Naive thymus-derived CD4-positive, alpha-beta T cell (primary cell): ENCODE data around the gene UPK3BL2. TPM values are rescaled to one million over a fixed set of nuclear protein-coding genes. Genes with fewer than 3 reads are reported as not detected.
A peak's percentile ranks its signal among the peaks of the same experiment; 100 is the strongest.
"Not testable (repeated sequence)": the region's sequence is repeated elsewhere in the genome, so short reads cannot be mapped to it uniquely, and the experiment has no call there.

ENCODE experiments used
- ATAC-seq: fragments of 150-1000 bp; cut with Tn5 transposase; 2 replicates; pipeline ENCODE4 v1.10.0; 2021; ENCODE audit warnings: mild to moderate bottlenecking, moderate library complexity
- CTCF ChIA-PET: fragments of 350-600 bp; sonication (Branson Sonifier 250); formaldehyde crosslinking; loops from one replicate; lab custom pipeline; 2021; ENCODE audit warnings: antibody characterized with exemption; lab: Charles Lee
- POLR2A ChIA-PET: fragments of 350-600 bp; sonication (Branson Sonifier 250); formaldehyde crosslinking; loops from one replicate; lab custom pipeline; 2021; ENCODE audit warnings: antibody characterized with exemption, inconsistent platforms; lab: Charles Lee
- DNase-seq, 9 donors: peaks; one replicate each; pipeline versions ENCODE4 v3.0.0 to v3.0.0-alpha.2; 2020 to 2022; ENCODE audit warnings: mixed read lengths in 1 of 9
- H3K27ac ChIP-seq: one replicate; pipeline ENCODE4 v1.7.0; 2013; ENCODE audit warnings: mild to moderate bottlenecking, low read depth, low read length, moderate library complexity
- H3K27me3 ChIP-seq, 2 donors: one replicate each; pipeline ENCODE4 v1.7.0; 2013; ENCODE audit warnings: low read length in 2 of 2, mild to moderate bottlenecking in 2 of 2, moderate library complexity in 2 of 2; ENCODE audit not compliant: control insufficient read depth in 2 of 2, insufficient read depth in 2 of 2
- H3K36me3 ChIP-seq, 3 experiments: 1 replicate in 2 of 3; 2 replicates in 1 of 3; pipeline ENCODE4 v1.7.0; 2013; ENCODE audit warnings: low read length in 3 of 3, mild to moderate bottlenecking in 3 of 3, moderate library complexity in 1 of 3; ENCODE audit not compliant: insufficient read depth in 3 of 3, control insufficient read depth in 2 of 3
- H3K4me1 ChIP-seq, 2 donors: one replicate each; pipeline ENCODE4 v1.7.0; 2013; ENCODE audit warnings: low read length in 2 of 2, mild to moderate bottlenecking in 2 of 2, moderate library complexity in 1 of 2; ENCODE audit not compliant: control insufficient read depth in 2 of 2, insufficient read depth in 2 of 2
- H3K4me3 ChIP-seq: 2 replicates; pipeline ENCODE4 v1.7.0; 2013; ENCODE audit warnings: mild to moderate bottlenecking, low read length
- H3K9me3 ChIP-seq, 3 experiments: 1 replicate in 2 of 3; 2 replicates in 1 of 3; pipeline ENCODE4 v1.7.0; 2013; ENCODE audit warnings: low read length in 3 of 3; ENCODE audit not compliant: control insufficient read depth in 2 of 3
- H3K27ac Mint-ChIP-seq, 9 donors: one replicate each; pipeline ENCODE4 v1.8.0; 2020 to 2022; ENCODE audit warnings: mixed read lengths in 9 of 9, mild to moderate bottlenecking in 8 of 9, moderate library complexity in 5 of 9, inconsistent platforms in 2 of 9
- H3K27me3 Mint-ChIP-seq, 5 donors: one replicate each; pipeline ENCODE4 v1.8.0; 2021 to 2022; ENCODE audit warnings: mixed read lengths in 5 of 5, mild to moderate bottlenecking in 1 of 5
- H3K36me3 Mint-ChIP-seq, 5 donors: one replicate each; pipeline ENCODE4 v1.8.0; 2020 to 2022; ENCODE audit warnings: mixed read lengths in 5 of 5, mild to moderate bottlenecking in 3 of 5, inconsistent platforms in 1 of 5
- H3K4me1 Mint-ChIP-seq, 7 donors: one replicate each; pipeline ENCODE4 v1.8.0; 2020 to 2022; ENCODE audit warnings: mixed read lengths in 7 of 7, mild to moderate bottlenecking in 3 of 7, inconsistent platforms in 1 of 7
- H3K4me3 Mint-ChIP-seq, 10 donors: one replicate each; pipeline ENCODE4 v1.8.0; 2020 to 2022; ENCODE audit warnings: mild to moderate bottlenecking in 10 of 10, mixed read lengths in 10 of 10, moderate library complexity in 6 of 10, inconsistent platforms in 2 of 10
- H3K9me3 Mint-ChIP-seq, 11 donors: one replicate each; pipeline ENCODE4 v1.8.0; 2020 to 2022; ENCODE audit warnings: mixed read lengths in 11 of 11, mild to moderate bottlenecking in 4 of 11, inconsistent platforms in 1 of 11, moderate library complexity in 1 of 11
- intact Hi-C, 2 donors: fragments of 100-400 bp; cut with micrococcal nuclease; formaldehyde crosslinking; loops; one replicate each; pipeline ENCODE4 v1.15.1; 2023
- polyA plus RNA-seq, 2 donors: library from polyadenylated mRNA; unstranded; fragments of 300-500 nt; fragmentation: Illumina TruSeq; gene quantifications; one replicate each; pipeline ENCODE4 v1.2.3, GENCODE V29; 2021
- total RNA-seq, 6 experiments: library from RNA in 5 of 6; stranded (reverse) in 5 of 6; gene quantifications; 1 replicate in 5 of 6; 2 replicates in 1 of 6; pipeline ENCODE4 v1.2.3 and lab custom pipeline; 2021 to 2026

Gene UPK3BL2
- total and polyA plus RNA-seq, 7 experiments from 2014 or later, result 3.4 to 85.3 (median 61.3) TPM

GRCh38 chr7:102532127-102532526 lies 11.4 kb downstream of the UPK3BL2 start:
- intact Hi-C loops, H3K36me3 Mint-ChIP-seq, H3K27ac Mint-ChIP-seq, CTCF ChIA-PET, H3K4me3 ChIP-seq, POLR2A ChIA-PET, H3K4me1 ChIP-seq, H3K4me3 Mint-ChIP-seq, H3K27ac ChIP-seq, DNase-seq, H3K27me3 ChIP-seq, H3K9me3 ChIP-seq, H3K36me3 ChIP-seq, H3K27me3 Mint-ChIP-seq, H3K9me3 Mint-ChIP-seq, H3K4me1 Mint-ChIP-seq: not testable (repeated sequence)
- ATAC-seq, result peak; percentile 4

GRCh38 chr7:102531583-102531982 lies 11.9 kb downstream of the UPK3BL2 start:
- ATAC-seq, DNase-seq, CTCF ChIA-PET, H3K4me1 Mint-ChIP-seq, H3K27ac Mint-ChIP-seq, H3K4me3 Mint-ChIP-seq, H3K9me3 ChIP-seq, H3K27me3 Mint-ChIP-seq, H3K27me3 ChIP-seq, H3K4me3 ChIP-seq, H3K9me3 Mint-ChIP-seq, H3K36me3 ChIP-seq, POLR2A ChIA-PET, intact Hi-C loops, H3K4me1 ChIP-seq, H3K36me3 Mint-ChIP-seq, H3K27ac ChIP-seq: not testable (repeated sequence)

GRCh38 chr7:102527822-102528793 lies 15.4 kb downstream of the UPK3BL2 start:
- CTCF ChIA-PET, H3K4me1 Mint-ChIP-seq, POLR2A ChIA-PET, H3K36me3 Mint-ChIP-seq, H3K4me3 ChIP-seq, DNase-seq, H3K27me3 ChIP-seq, H3K27ac Mint-ChIP-seq, ATAC-seq, H3K9me3 ChIP-seq, H3K27me3 Mint-ChIP-seq, intact Hi-C loops, H3K4me1 ChIP-seq, H3K27ac ChIP-seq, H3K9me3 Mint-ChIP-seq, H3K36me3 ChIP-seq, H3K4me3 Mint-ChIP-seq: not testable (repeated sequence)

GRCh38 chr7:102527182-102527581 lies 16.3 kb downstream of the UPK3BL2 start:
- H3K9me3 Mint-ChIP-seq, H3K27me3 ChIP-seq, H3K36me3 Mint-ChIP-seq, H3K36me3 ChIP-seq, ATAC-seq, DNase-seq, H3K4me1 ChIP-seq, CTCF ChIA-PET, H3K27ac Mint-ChIP-seq, H3K4me3 Mint-ChIP-seq, H3K27me3 Mint-ChIP-seq, H3K27ac ChIP-seq, intact Hi-C loops, POLR2A ChIA-PET, H3K4me3 ChIP-seq, H3K9me3 ChIP-seq, H3K4me1 Mint-ChIP-seq: not testable (repeated sequence)

GRCh38 chr7:102524803-102525202 lies 18.7 kb downstream of the UPK3BL2 start:
- ATAC-seq, H3K4me1 Mint-ChIP-seq, H3K9me3 Mint-ChIP-seq: not testable (repeated sequence)

GRCh38 chr7:102520797-102521196 lies 22.7 kb downstream of the UPK3BL2 start:
- H3K4me1 Mint-ChIP-seq, POLR2A ChIA-PET, H3K9me3 Mint-ChIP-seq, H3K4me3 Mint-ChIP-seq, intact Hi-C loops, H3K4me1 ChIP-seq, CTCF ChIA-PET, H3K27ac ChIP-seq, H3K36me3 Mint-ChIP-seq, H3K27me3 Mint-ChIP-seq, H3K4me3 ChIP-seq, H3K9me3 ChIP-seq, DNase-seq, H3K27ac Mint-ChIP-seq, ATAC-seq, H3K27me3 ChIP-seq, H3K36me3 ChIP-seq: not testable (repeated sequence)

More at GRCh38 chr7:102524803-102525202, 18.7 kb downstream of the UPK3BL2 start:
- H3K27ac ChIP-seq, H3K27me3 ChIP-seq, H3K4me1 ChIP-seq, CTCF ChIA-PET, DNase-seq, H3K36me3 ChIP-seq, H3K4me3 Mint-ChIP-seq, H3K9me3 ChIP-seq, intact Hi-C loops, POLR2A ChIA-PET, H3K36me3 Mint-ChIP-seq, H3K4me3 ChIP-seq, H3K27ac Mint-ChIP-seq, H3K27me3 Mint-ChIP-seq: not testable (repeated sequence)

- H3K4me1 Mint-ChIP-seq, H3K9me3 Mint-ChIP-seq, H3K36me3 Mint-ChIP-seq, H3K9me3 ChIP-seq, POLR2A ChIA-PET, H3K27me3 Mint-ChIP-seq, H3K27ac ChIP-seq, H3K4me3 ChIP-seq, intact Hi-C loops, H3K27ac Mint-ChIP-seq, H3K36me3 ChIP-seq, H3K27me3 ChIP-seq, CTCF ChIA-PET, H3K4me1 ChIP-seq: not testable (repeated sequence)
- peak; percentile 99 for ATAC-seq
- H3K4me3 Mint-ChIP-seq, result peak within 1 kb of the TSS in 5 of 10 donors; percentile 44 to 76 (median 64)
- peak in 1 of 9 donors; percentile 9 for DNase-seq
Observed at GRCh38 chr7:102517550-102518147, 25.8 kb downstream of the UPK3BL2 start, which contains the start of gene RASA4B. TSS of gene RASA4B (minus strand) at chr7:102517777. CDS start at chr7:102517710, 67 bp downstream.
